ENCODE data around the gene UFC1.

Gene UFC1

DNA sequence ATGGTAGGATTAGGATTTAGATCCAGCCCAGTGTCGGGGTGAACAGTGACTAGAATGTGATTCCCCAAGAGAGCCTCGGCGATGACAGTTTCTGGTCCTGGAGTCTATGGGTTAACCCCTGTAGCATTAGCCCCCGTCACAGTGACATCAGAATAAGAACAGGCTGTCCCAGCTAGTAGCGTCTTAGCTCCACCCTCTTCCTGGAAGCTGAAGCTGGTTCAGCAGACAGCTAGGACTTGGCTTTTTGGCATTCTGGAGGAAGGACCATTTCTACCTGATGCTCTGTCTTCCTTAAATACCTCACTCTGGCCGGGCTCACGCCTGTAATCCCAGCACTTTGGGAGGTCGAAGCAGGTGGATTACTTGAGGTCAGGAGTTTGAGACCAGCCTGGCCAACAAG lies 53.4 kb downstream of the UFC1 start:
- Histone ChIP-seq H3K36me3 (ENCODE audit: insufficient read depth, low read length) (peaks cover 69% of the 10 kb centered on the region), H3K4me3 (ENCODE audit: low read length) (no peak overlapping the region), H3K27me3 (ENCODE audit: insufficient read depth, low read length) (no peaks in the 10 kb centered on the region), H3K9me3 (ENCODE audit: low read length) (no peaks in the 10 kb centered on the region), H3K4me1 (ENCODE audit: insufficient read depth, low read length) (no peaks in the 10 kb centered on the region), H2AFZ (ENCODE audit: low read depth, low read length) (no peak overlapping the region)

Data from neuron (in vitro differentiated cells).